ENCODE results near the gene CD101.

GRCh38 chr1:117036018-117036461 lies 34.5 kb downstream of the CD101 start:
- TF ChIP-seq, protein P1, sequence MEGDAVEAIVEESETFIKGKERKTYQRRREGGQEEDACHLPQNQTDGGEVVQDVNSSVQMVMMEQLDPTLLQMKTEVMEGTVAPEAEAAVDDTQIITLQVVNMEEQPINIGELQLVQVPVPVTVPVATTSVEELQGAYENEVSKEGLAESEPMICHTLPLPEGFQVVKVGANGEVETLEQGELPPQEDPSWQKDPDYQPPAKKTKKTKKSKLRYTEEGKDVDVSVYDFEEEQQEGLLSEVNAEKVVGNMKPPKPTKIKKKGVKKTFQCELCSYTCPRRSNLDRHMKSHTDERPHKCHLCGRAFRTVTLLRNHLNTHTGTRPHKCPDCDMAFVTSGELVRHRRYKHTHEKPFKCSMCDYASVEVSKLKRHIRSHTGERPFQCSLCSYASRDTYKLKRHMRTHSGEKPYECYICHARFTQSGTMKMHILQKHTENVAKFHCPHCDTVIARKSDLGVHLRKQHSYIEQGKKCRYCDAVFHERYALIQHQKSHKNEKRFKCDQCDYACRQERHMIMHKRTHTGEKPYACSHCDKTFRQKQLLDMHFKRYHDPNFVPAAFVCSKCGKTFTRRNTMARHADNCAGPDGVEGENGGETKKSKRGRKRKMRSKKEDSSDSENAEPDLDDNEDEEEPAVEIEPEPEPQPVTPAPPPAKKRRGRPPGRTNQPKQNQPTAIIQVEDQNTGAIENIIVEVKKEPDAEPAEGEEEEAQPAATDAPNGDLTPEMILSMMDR (IDR thresholded peaks at IDR 0.05), result no peak
- no peak for TF ChIP-seq POLR2A (IDR thresholded peaks at IDR 0.05)

Data from body of pancreas (tissue), 4 donors.